HepG2 (cell line): Measurements from ENCODE around the gene ZNF556. TPM values are rescaled to one million over a fixed set of nuclear protein-coding genes. Genes with fewer than 3 reads are reported as not detected.

Experiments
- ATAD3A ChIP-seq: sonication (generic); formaldehyde crosslinking; IDR thresholded peaks from 2 replicates; pipeline ENCODE4 v1.4.0; 2020; ENCODE audit warnings: missing genetic modification reagents
- CEBPG ChIP-seq: IDR thresholded peaks from 2 replicates; pipeline ENCODE4 v1.6.1; 2016
- DMAP1 ChIP-seq: IDR thresholded peaks from 2 replicates; pipeline ENCODE4 v1.6.1; 2016
- EED ChIP-seq: sonication (generic); formaldehyde crosslinking; IDR thresholded peaks from 2 replicates; pipeline ENCODE4 v1.5.0; 2020; ENCODE audit warnings: mild to moderate bottlenecking, missing genetic modification reagents
- ELF1 ChIP-seq: sonication (generic); formaldehyde crosslinking; IDR thresholded peaks from 2 replicates; pipeline ENCODE4 v1.4.0; 2020; ENCODE audit warnings: missing genetic modification reagents
- FIP1L1 ChIP-seq: fragments of 200-400 bp; formaldehyde crosslinking; IDR thresholded peaks from 2 replicates; pipeline ENCODE4 v1.6.1; 2018; ENCODE audit warnings: low read depth, mild to moderate bottlenecking, low read length, moderate library complexity, borderline replicate concordance; ENCODE audit not compliant: insufficient read depth
- FLYWCH1 ChIP-seq: sonication (generic); formaldehyde crosslinking; IDR thresholded peaks from 2 replicates; pipeline ENCODE4 v1.8.1; 2023; ENCODE audit warnings: mild to moderate bottlenecking, missing genetic modification reagents
- FOXO1 ChIP-seq: sonication (generic); formaldehyde crosslinking; IDR thresholded peaks from 2 replicates; pipeline ENCODE4 v1.4.0; 2020; ENCODE audit warnings: missing genetic modification reagents
- MAFG ChIP-seq: sonication (generic); formaldehyde crosslinking; IDR thresholded peaks from 2 replicates; pipeline ENCODE4 v1.5.1; 2020; ENCODE audit warnings: mild to moderate bottlenecking, missing genetic modification reagents
- MED8 ChIP-seq: sonication (generic); formaldehyde crosslinking; IDR thresholded peaks from 2 replicates; pipeline ENCODE4 v1.8.1; 2023; ENCODE audit warnings: mild to moderate bottlenecking, missing genetic modification reagents; ENCODE audit not compliant: insufficient replicate concordance
- NFE2L2 ChIP-seq: fragments of 150-350 bp; IDR thresholded peaks from 2 replicates; pipeline ENCODE4 v1.6.1; 2014; ENCODE audit warnings: low read length
- PPARG ChIP-seq: conservative IDR thresholded peaks from 2 replicates; pipeline ENCODE4 v1.6.1; 2016; ENCODE audit warnings: missing biosample characterization, missing genetic modification reagents
- SNAPC2 ChIP-seq: sonication (generic); formaldehyde crosslinking; IDR thresholded peaks from 2 replicates; pipeline ENCODE4 v1.8.1; 2022; ENCODE audit warnings: mild to moderate bottlenecking, missing genetic modification reagents
- SOX6 ChIP-seq, 2 experiments: fragments of 450-650 bp in 1 of 2; sonication (generic) in 1 of 2; formaldehyde crosslinking in 1 of 2; IDR thresholded peaks; 2 replicates each; pipeline versions ENCODE4 v1.4.0 to v1.6.1; 2017 to 2020; ENCODE audit warnings: antibody characterized with exemption in 1 of 2, mild to moderate bottlenecking in 1 of 2, missing genetic modification reagents in 1 of 2
- ZMAT3 ChIP-seq: sonication (generic); formaldehyde crosslinking; conservative IDR thresholded peaks from 2 replicates; pipeline ENCODE4 v1.7.0; 2021; ENCODE audit warnings: missing genetic modification reagents
- ZNF138 ChIP-seq: sonication (generic); formaldehyde crosslinking; IDR thresholded peaks from 2 replicates; pipeline ENCODE4 v1.5.0; 2020; ENCODE audit warnings: mild to moderate bottlenecking, low read depth, missing genetic modification reagents
- ZNF224 ChIP-seq: sonication (generic); formaldehyde crosslinking; IDR thresholded peaks from 2 replicates; pipeline ENCODE4 v1.5.0; 2020; ENCODE audit warnings: mild to moderate bottlenecking, missing genetic modification reagents
- ZNF251 ChIP-seq: sonication (generic); formaldehyde crosslinking; IDR thresholded peaks from 2 replicates; pipeline ENCODE4 v1.9.0; 2021; ENCODE audit warnings: mild to moderate bottlenecking, missing genetic modification reagents
- ZNF30 ChIP-seq: sonication (generic); formaldehyde crosslinking; IDR thresholded peaks from 2 replicates; pipeline ENCODE4 v1.5.0; 2020; ENCODE audit warnings: mild to moderate bottlenecking, missing genetic modification reagents
- ZNF496 ChIP-seq: sonication (generic); formaldehyde crosslinking; IDR thresholded peaks from 2 replicates; pipeline ENCODE4 v1.8.1; 2023; ENCODE audit warnings: mild to moderate bottlenecking, moderate library complexity, missing genetic modification reagents; ENCODE audit not compliant: insufficient replicate concordance
- ZNF629 ChIP-seq: sonication (generic); formaldehyde crosslinking; conservative IDR thresholded peaks from 2 replicates; pipeline ENCODE4 v1.5.0; 2020; ENCODE audit warnings: missing genetic modification reagents
- ZNF737 ChIP-seq: sonication (generic); formaldehyde crosslinking; IDR thresholded peaks from 2 replicates; pipeline ENCODE4 v1.5.0; 2020; ENCODE audit warnings: missing genetic modification reagents, mild to moderate bottlenecking, borderline replicate concordance
- ZNF749 ChIP-seq: sonication (generic); formaldehyde crosslinking; IDR thresholded peaks from 2 replicates; pipeline ENCODE4 v1.8.0; 2022; ENCODE audit warnings: mild to moderate bottlenecking, missing genetic modification reagents, moderate library complexity, borderline replicate concordance
- polyA plus RNA-seq, 8 experiments: library from polyadenylated mRNA; depleted of rRNA in 3 of 8; stranded (reverse) in 7 of 8; unstranded in 1 of 8; fragments of >200 nt; fragmentation: Illumina TruSeq in 4 of 8; extraction: Trizol in 4 of 8; gene quantifications; 2 replicates each; pipeline versions ENCODE4 v1.2.1 to v1.2.3, GENCODE V29; 2011 to 2016; ENCODE audit warnings: low read depth in 4 of 8, missing spikeins in 1 of 8, mixed read lengths in 1 of 8; ENCODE audit not compliant: insufficient read depth in 1 of 8
- total RNA-seq, 5 experiments: library from RNA; depleted of rRNA; stranded (reverse); fragments of >200 nt; fragmentation: Illumina TruSeq; extraction: Trizol; gene quantifications; 2 replicates each; pipeline ENCODE4 v1.2.3, GENCODE V29; 2016; ENCODE audit warnings: low read depth in 1 of 5
- TF ChIP-seq, protein P1 (sequence below): sonication (generic); formaldehyde crosslinking; IDR thresholded peaks from 2 replicates; pipeline ENCODE4 v1.4.0; 2020; ENCODE audit warnings: mild to moderate bottlenecking, missing genetic modification reagents
- TF ChIP-seq, protein P2 (sequence below): sonication (generic); formaldehyde crosslinking; IDR thresholded peaks from 2 replicates; pipeline ENCODE4 v1.8.0; 2022; ENCODE audit warnings: missing genetic modification reagents, low read depth, mild to moderate bottlenecking, borderline replicate concordance
- TF ChIP-seq, protein P3 (sequence below): IDR thresholded peaks from 2 replicates; pipeline ENCODE4 v1.6.1; 2016; ENCODE audit warnings: control low read depth
- TF ChIP-seq, protein P4 (sequence below): IDR thresholded peaks from 2 replicates; pipeline ENCODE4 v1.6.1; 2016; ENCODE audit warnings: low read depth
- TF ChIP-seq, protein P5 (sequence below): sonication (generic); formaldehyde crosslinking; IDR thresholded peaks from 2 replicates; pipeline ENCODE4 v1.4.0; 2020; ENCODE audit warnings: missing genetic modification reagents

ZNF556 gene
- total and polyA plus RNA-seq, 2 of the 13 experiments (the other 11 are each of a cell fraction or from before 2014, with no cell fraction given): 4.2 to 28.6 TPM

DNA sequence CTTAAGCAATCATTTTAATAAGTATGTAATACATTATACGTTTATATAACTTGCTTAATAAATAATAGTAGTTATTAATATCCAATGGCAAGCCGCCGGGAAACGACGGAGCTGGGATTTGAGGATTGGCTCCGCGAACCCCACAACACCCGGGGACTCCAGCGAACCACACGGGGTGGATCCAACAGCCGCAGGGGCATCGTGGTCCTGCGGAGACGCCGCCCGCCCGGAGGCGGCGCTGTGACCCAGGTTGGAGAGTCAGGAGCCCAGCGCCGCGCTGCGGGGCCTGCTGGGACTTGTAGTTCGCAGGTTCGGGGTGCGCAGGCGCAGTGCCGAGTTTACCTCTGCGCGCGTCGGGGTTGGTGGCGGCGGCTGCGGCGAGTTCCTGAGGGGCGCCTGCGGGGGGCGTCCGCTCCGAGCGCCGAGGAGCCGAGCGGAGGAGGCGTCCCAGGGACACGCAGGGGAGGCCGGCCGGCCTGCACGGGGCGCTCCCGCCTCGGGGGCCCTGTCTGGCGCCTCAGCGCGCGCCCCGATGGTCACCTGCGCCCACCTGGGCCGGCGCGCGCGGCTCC lies 47.5 kb upstream of the ZNF556 start, which contains the start of gene ZNF554 (continued):
- TF ChIP-seq, protein P1, sequence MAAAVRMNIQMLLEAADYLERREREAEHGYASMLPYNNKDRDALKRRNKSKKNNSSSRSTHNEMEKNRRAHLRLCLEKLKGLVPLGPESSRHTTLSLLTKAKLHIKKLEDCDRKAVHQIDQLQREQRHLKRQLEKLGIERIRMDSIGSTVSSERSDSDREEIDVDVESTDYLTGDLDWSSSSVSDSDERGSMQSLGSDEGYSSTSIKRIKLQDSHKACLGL: no peak
- TF ChIP-seq, protein P2, sequence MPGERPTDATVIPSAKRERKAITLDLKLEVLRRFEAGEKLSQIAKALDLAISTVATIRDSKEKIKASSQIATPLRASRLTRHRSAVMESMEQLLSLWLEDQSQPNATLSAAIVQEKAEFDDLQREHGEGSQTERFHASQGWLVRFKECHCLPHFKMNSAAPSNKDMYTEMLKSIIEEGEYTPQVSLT (CRISPR knock-in tag): no peak
- TF ChIP-seq FOXO1: peak; percentile 75
- TF ChIP-seq EED (CRISPR knock-in tag): no peak
- TF ChIP-seq ZMAT3 (CRISPR knock-in tag): no peak
- TF ChIP-seq ZNF138 (CRISPR knock-in tag): no peak
- 0 out of 2 replicates have a peak, but pooled peaks have one; percentile 27 for TF ChIP-seq ZNF224 (CRISPR knock-in tag)
- TF ChIP-seq FIP1L1: no peak; the same call in 1 of the 2 replicates
- no peak for TF ChIP-seq NFE2L2
- TF ChIP-seq, protein P3, sequence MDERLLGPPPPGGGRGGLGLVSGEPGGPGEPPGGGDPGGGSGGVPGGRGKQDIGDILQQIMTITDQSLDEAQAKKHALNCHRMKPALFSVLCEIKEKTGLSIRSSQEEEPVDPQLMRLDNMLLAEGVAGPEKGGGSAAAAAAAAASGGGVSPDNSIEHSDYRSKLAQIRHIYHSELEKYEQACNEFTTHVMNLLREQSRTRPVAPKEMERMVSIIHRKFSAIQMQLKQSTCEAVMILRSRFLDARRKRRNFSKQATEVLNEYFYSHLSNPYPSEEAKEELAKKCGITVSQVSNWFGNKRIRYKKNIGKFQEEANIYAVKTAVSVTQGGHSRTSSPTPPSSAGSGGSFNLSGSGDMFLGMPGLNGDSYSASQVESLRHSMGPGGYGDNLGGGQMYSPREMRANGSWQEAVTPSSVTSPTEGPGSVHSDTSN (CRISPR knock-in tag): no peak
- TF ChIP-seq SOX6 (IDR thresholded peaks at IDR 0.05): no peak
- TF ChIP-seq SOX6 (CRISPR knock-in tag; IDR thresholded peaks at IDR 0.05): peak; percentile 80
- no peak for TF ChIP-seq ZNF30 (CRISPR knock-in tag)
- TF ChIP-seq, protein P4, sequence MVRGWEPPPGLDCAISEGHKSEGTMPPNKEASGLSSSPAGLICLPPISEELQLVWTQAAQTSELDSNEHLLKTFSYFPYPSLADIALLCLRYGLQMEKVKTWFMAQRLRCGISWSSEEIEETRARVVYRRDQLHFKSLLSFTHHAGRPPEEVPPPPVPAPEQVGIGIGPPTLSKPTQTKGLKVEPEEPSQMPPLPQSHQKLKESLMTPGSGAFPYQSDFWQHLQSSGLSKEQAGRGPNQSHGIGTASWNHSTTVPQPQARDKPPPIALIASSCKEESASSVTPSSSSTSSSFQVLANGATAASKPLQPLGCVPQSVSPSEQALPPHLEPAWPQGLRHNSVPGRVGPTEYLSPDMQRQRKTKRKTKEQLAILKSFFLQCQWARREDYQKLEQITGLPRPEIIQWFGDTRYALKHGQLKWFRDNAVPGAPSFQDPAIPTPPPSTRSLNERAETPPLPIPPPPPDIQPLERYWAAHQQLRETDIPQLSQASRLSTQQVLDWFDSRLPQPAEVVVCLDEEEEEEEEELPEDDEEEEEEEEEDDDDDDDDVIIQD (CRISPR knock-in tag): 0 out of 2 replicates have a peak, but pooled peaks have one; percentile 23
- TF ChIP-seq DMAP1 (CRISPR knock-in tag): no peak; the same call in 1 of the 2 replicates
- TF ChIP-seq, protein P5, sequence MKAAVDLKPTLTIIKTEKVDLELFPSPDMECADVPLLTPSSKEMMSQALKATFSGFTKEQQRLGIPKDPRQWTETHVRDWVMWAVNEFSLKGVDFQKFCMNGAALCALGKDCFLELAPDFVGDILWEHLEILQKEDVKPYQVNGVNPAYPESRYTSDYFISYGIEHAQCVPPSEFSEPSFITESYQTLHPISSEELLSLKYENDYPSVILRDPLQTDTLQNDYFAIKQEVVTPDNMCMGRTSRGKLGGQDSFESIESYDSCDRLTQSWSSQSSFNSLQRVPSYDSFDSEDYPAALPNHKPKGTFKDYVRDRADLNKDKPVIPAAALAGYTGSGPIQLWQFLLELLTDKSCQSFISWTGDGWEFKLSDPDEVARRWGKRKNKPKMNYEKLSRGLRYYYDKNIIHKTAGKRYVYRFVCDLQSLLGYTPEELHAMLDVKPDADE (CRISPR knock-in tag): no peak
- no peak for TF ChIP-seq MAFG
- TF ChIP-seq CEBPG (CRISPR knock-in tag): no peak; the same call in 1 of the 2 replicates
- no peak for TF ChIP-seq SNAPC2 (CRISPR knock-in tag)
- 0 out of 2 replicates have a peak, but pooled peaks have one; percentile 12 for TF ChIP-seq ZNF629
- no peak for TF ChIP-seq FLYWCH1
- no peak for TF ChIP-seq ZNF251 (CRISPR knock-in tag)
- no peak; the same call in 1 of the 2 replicates for TF ChIP-seq ZNF749 (CRISPR knock-in tag)
- peak; percentile 50; the same call in 1 of the 2 replicates for TF ChIP-seq PPARG (CRISPR knock-in tag)
- TF ChIP-seq ATAD3A (CRISPR knock-in tag): no peak
- peak; percentile 77 for TF ChIP-seq ELF1
- TF ChIP-seq ZNF496 (CRISPR knock-in tag): no peak
- no peak for TF ChIP-seq ZNF737 (CRISPR knock-in tag)
- no peak for TF ChIP-seq MED8 (CRISPR knock-in tag)
